NCI-H2107 treated with DMSO at 0.1 percent for 48 hours (cell line): Measurements from ENCODE around the gene PPP3CA.

Experiments used
- DNase-seq: peaks from one replicate; lab custom pipeline; 2025; ENCODE audit not compliant: unreplicated experiment; lab: John Stamatoyannopoulos, UW

PPP3CA gene

GRCh38 chr4:101332424-101332823, 14.9 kb downstream of the PPP3CA start:
- no peak for DNase-seq

GRCh38 chr4:101331017-101331416, 16.3 kb downstream of the PPP3CA start:
- no peak for DNase-seq

- no peak for DNase-seq
Measured at GRCh38 chr4:101329592-101329991, 17.7 kb downstream of the PPP3CA start.

- no peak for DNase-seq
Measured at GRCh38 chr4:101328063-101328602, 19.2 kb downstream of the PPP3CA start.

- DNase-seq: no peak
Measured at GRCh38 chr4:101326576-101326975, 20.8 kb downstream of the PPP3CA start.

GRCh38 chr4:101322743-101323142, 24.6 kb downstream of the PPP3CA start:
- DNase-seq: no peak

- DNase-seq: no peak
Measured at GRCh38 chr4:101321481-101322042, 25.8 kb downstream of the PPP3CA start.

- DNase-seq: no peak
Measured at GRCh38 chr4:101315786-101316185, 31.5 kb downstream of the PPP3CA start.

- no peak for DNase-seq
Measured at GRCh38 chr4:101315041-101315440, 32.3 kb downstream of the PPP3CA start.

GRCh38 chr4:101309925-101310324, 37.4 kb downstream of the PPP3CA start:
- no peak for DNase-seq

GRCh38 chr4:101307899-101308298, 39.4 kb downstream of the PPP3CA start:
- no peak for DNase-seq

GRCh38 chr4:101306764-101307615, 40.3 kb downstream of the PPP3CA start:
- no peak for DNase-seq

GRCh38 chr4:101306225-101306624, 41.1 kb downstream of the PPP3CA start:
- DNase-seq: peak; percentile 38

- DNase-seq: peak; percentile 14
Measured at GRCh38 chr4:101304916-101305315, 42.4 kb downstream of the PPP3CA start.

GRCh38 chr4:101299899-101300540, 47.3 kb downstream of the PPP3CA start:
- DNase-seq: no peak

- DNase-seq: no peak
Measured at GRCh38 chr4:101299021-101299420, 48.3 kb downstream of the PPP3CA start.

GRCh38 chr4:101295691-101296090, 51.6 kb downstream of the PPP3CA start:
- DNase-seq: no peak

- DNase-seq: no peak
Measured at GRCh38 chr4:101294597-101294996, 52.7 kb downstream of the PPP3CA start.

GRCh38 chr4:101292901-101293300, 54.4 kb downstream of the PPP3CA start:
- DNase-seq: no peak

GRCh38 chr4:101292214-101292613, 55.1 kb downstream of the PPP3CA start:
- DNase-seq: no peak

- no peak for DNase-seq
Measured at GRCh38 chr4:101291198-101291597, 56.1 kb downstream of the PPP3CA start.

GRCh38 chr4:101290654-101291053, 56.7 kb downstream of the PPP3CA start:
- DNase-seq: no peak
